Glomerular visceral epithelial cell (primary cell): Measurements from ENCODE around the gene MGMT.

Experiments used
- DNase-seq: peaks from one replicate; pipeline ENCODE4 v3.0.0-alpha.2; 2016; ENCODE audit errors: extremely low spot score

The MGMT gene

GRCh38 chr10:129541748-129542487 lies 74.9 kb downstream of the MGMT start:
- no peak for DNase-seq

- DNase-seq, result no peak
These were observed 75.5 kb downstream of the MGMT start for GRCh38 chr10:129542589-129542988.

DNA sequence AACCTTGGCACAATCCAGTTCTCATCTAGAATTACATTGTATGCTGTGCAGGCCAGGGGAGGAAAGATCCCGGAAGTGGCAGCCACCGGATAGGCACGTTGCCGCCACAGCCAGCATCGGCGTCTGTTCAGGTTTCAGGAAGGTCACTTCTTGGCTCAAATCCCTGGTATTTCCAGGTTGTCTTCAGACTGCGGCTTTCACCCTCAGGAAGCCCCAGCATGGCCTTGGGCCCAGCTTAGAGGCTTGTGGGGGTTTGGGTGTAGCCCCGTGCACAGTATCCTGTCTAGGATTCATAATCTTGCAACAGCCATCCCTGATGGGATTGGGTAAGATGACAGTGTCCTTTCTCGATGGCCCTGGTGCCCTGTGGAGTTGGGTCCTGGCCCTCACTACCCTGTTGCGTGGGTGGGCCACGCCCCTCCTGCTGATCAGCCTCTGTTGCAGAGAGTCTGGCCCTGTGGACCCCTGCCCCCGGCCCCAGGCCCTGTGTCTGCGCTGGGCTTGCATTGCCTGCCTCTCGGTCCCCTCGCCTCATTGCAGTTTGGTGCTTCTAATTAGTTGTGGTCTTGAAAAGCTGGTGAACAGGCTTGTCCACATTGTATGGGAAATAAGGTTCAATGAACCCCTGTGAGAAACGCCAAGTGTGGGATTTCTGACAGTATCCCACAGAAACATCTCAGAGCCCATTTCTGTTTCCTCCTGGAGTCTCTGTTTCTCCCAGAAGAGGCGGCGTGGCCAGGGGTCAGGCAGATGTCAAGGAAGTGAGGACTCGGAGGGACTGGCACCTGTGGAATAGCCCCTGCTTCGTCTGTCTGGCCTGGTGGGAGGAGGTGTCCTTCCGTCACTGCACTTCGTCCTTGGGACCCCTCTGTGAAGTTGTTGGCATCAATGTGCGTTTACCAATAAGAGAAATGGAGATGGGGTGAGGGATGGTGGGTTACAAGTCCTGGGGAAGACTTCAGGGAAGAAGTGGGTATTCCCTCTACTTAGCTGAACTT lies 77.5 kb downstream of the MGMT start:
- DNase-seq, result no peak

GRCh38 chr10:129545261-129545660 lies 78.2 kb downstream of the MGMT start:
- DNase-seq, result no peak

DNA sequence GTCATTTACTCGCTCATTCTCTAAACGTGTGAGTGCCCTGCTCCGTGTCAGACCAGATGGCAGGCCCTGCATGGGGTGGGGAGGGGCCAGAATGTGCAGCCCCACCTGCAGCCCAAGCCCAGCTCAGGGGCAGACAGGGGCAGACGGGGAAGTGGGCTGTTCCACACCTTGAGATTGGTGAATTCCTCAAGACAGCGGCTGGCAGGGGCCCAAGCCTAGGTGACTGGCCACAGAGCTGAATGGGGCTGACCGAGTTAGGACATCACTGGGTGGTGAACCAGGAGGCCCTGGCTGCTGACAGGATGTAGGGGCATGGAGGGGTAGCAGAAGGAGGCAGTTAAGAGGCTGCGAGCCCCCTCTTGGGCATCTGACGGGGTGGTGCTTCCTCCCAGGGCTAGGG lies 79.1 kb downstream of the MGMT start:
- DNase-seq, result no peak

DNA sequence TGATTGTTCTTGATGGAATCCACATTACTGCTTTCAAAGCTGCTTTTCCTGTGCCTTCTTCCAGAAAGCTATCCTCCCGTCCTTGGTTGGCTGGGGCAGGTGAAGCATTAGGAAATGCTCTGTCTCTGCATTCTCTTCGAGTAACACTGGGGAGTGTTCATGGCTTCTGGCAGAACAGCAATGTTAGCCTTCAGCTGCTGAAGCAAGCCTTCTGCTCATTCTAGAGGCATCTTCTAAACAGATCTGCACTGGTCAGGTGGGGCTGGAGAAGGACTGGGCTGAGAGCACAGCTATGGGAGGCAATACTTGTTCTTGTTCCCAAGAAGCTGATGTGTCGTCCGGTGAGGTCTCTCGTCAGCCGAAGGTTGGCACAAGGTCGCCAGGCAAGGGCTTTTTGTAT lies 80.6 kb downstream of the MGMT start:
- no peak for DNase-seq

DNA sequence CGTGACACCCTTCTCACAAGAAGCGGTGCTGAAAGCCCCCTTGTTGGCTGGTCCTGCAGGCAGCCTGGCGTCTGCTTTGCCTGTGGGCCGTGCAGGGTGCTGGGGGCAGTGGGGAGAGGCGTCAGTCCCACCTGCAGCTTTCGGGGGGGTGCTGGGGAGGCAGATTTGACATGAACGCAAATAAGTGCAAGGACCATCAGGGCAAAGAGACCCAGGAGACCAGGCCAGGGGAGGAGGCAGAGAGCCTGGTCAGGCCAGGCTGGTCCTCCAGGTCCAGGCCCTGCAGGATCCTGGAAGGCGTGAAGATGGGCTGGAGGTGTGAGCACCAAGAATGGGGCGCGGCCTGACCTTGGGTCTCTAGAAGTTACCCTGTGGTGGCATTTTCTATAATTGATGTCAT lies 81.6 kb downstream of the MGMT start:
- no peak for DNase-seq

DNA sequence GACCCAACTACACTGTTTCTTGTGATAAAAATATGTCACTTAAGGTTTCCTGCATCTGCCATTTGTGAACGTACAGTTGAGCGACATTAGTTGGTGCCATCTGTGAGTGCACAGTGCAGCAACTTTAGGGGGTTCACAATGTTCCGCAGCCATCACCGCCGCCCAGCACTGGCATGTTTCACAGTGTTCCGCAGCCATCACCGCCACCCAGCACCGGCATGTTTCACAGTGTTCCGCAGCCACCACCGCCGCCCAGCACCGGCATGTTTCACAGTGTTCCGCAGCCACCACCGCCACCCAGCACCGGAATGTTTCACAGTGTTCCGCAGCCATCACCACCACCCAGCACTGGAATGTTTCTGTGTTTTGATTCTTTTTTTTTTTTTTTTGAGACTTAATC lies 83.0 kb downstream of the MGMT start:
- no peak for DNase-seq

GRCh38 chr10:129550658-129551057 lies 83.6 kb downstream of the MGMT start:
- no peak for DNase-seq

GRCh38 chr10:129552119-129552518 lies 85.1 kb downstream of the MGMT start:
- no peak for DNase-seq

GRCh38 chr10:129553928-129554327 lies 86.9 kb downstream of the MGMT start:
- no peak for DNase-seq

DNA sequence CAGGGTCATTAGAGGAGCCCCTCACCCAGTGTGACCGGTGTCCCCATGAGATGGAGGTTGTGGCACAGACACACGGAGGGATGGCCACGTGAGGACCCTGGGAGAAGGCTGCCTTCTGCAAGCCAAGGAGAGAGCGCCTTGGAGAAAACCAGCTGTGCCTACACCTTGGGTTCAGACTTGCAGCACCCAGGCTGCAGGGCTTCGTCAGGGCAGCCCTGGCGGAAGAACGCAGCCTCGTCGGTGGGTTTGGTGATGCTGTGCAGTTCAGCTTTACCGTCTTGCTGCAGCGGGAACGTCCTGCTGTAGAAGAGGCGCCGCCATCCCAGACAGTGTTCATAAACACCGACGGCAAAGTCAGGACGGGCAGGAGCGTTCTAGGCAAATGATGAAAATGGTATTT lies 89.3 kb downstream of the MGMT start:
- no peak for DNase-seq

DNA sequence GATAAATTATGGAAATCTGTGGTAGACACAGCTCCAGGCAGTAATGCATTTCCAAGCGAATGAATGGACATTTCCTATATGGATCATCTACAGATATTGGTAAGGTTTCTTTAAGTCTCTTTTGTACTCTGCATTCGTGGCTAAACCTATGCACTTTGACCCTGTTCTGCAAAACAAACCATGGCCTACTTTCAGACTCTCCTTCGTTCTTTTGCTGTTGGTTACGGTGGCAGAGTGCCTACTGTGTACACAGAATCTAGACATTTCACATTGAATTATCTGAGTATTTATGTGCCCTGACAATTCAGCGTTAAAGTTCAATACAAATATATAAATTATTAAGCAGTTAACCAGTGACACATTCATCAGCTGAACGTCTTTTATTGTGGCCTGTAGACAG lies 93.3 kb downstream of the MGMT start:
- no peak for DNase-seq

GRCh38 chr10:129562487-129562886 lies 95.4 kb downstream of the MGMT start:
- no peak for DNase-seq

DNA sequence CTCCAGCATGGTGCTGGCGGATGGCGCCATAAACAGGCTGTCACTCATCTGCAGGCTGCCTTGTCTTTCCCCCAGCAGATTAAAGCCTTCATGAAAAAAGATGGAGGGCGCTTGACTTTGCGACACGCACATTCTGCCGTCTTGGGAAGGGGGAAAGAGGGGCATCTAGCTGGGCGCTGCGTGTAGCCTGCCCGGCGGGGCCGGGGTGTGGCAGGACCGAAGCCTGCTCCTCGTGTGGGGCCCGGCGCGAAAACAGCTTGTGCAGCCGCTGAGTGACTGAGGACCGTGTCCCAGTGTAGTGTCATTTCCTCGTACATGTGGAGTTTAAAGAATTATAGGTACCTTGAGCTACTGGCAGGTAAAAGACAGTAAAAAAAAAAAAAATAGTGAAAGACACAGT lies 97.9 kb downstream of the MGMT start:
- no peak for DNase-seq

GRCh38 chr10:129568583-129569344 lies 101.7 kb downstream of the MGMT start:
- DNase-seq, result no peak

GRCh38 chr10:129570185-129570584 lies 103.1 kb downstream of the MGMT start:
- DNase-seq, result no peak

DNA sequence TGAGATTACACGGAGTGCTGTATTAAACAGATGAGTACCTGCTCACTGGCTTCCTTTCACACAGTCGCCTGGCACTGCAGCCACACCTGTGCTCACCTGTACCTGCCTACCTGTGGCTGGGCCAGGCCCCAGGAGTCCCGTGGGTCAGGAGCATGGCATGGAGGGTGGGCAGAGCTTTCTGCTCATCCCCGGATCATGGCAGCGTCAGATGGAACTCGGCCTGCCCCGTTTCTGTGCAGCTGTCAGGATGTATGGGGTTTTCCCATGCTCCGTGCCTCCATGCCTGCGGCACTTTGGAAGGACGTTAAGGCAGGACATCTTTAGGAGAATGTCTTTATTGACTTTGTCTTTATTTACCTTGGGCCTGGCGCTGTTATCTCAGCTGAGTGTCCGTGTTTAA lies 112.2 kb downstream of the MGMT start:
- no peak for DNase-seq

- no peak for DNase-seq
These were observed 113.0 kb downstream of the MGMT start for GRCh38 chr10:129580010-129580409.

DNA sequence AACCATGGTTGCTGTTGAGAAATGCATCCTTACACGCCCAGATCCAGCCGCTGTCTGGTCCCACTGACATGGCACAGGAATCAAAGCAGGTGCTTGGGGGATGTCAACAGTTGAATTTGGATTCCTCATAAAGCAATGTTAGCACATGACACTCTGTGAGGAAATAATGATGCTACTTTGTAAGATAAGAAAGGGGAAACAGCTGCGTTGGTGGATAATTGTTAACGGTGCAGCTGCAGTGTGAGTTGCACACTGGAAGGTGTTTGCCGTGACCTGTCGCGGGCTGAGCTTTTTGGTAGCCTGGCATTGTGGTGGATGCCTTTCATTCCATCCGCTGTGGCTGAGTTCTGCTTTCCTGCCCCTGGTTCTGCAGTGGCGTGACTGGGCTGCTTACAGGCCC lies 113.9 kb downstream of the MGMT start:
- DNase-seq, result no peak

- DNase-seq, result no peak
These were observed 114.9 kb downstream of the MGMT start for GRCh38 chr10:129581827-129582411.

GRCh38 chr10:129583831-129584230 lies 116.8 kb downstream of the MGMT start:
- no peak for DNase-seq
